ENCODE measurements around the gene CWF19L2. TPM values are rescaled to one million over a fixed set of nuclear protein-coding genes. Genes with fewer than 3 reads are reported as not detected.

Gene CWF19L2
- total RNA-seq, 1 experiment from 2014 or later = 7.0 TPM

GRCh38 chr11:107482234-107482633, 24.6 kb upstream of the CWF19L2 start:
- H3K9me3 ChIP-seq (ENCODE audit: control insufficient read depth in 1 of 2, insufficient read depth in 1 of 2, low read depth in 1 of 2, low read length in 2 of 2) = no peaks in the 10 kb centered on the region
- no peak overlapping the region for H3K27ac ChIP-seq (ENCODE audit: low read depth, low read length)
- no peak overlapping the region for H2AFZ ChIP-seq (ENCODE audit: low read depth, low read length, poor library complexity, severe bottlenecking)
- no peaks in the 10 kb centered on the region for H3K79me2 ChIP-seq (ENCODE audit: insufficient read depth, low read length)
- no peak overlapping the region for H3K4me2 ChIP-seq (ENCODE audit: low read length)
- ChIA-PET CTCF (no interaction called here), RAD21 (ENCODE audit: low non-redundant PET in 1 of 2, low total read pairs in 2 of 2, uncharacterized antibody in 2 of 2, unreplicated experiment in 2 of 2) (no interaction called here), POLR2A (no interaction called here)
- no peaks in the 10 kb centered on the region for H3K9me2 ChIP-seq (ENCODE audit: insufficient read depth)
- TF ChIP-seq, protein P1, sequence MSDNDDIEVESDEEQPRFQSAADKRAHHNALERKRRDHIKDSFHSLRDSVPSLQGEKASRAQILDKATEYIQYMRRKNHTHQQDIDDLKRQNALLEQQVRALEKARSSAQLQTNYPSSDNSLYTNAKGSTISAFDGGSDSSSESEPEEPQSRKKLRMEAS (IDR thresholded peaks at IDR 0.05) = no peak
- TF ChIP-seq EGR1 (IDR thresholded peaks at IDR 0.05; ENCODE audit: low read depth) (no peak), TCF7L2 (IDR thresholded peaks at IDR 0.05; ENCODE audit: borderline replicate concordance, extremely low read depth, insufficient read depth, insufficient read length) (no peak), YY1 (IDR thresholded peaks at IDR 0.05; ENCODE audit: extremely low read depth, insufficient replicate concordance, low read depth, low read length) (no peak), EZH2 (IDR thresholded peaks at IDR 0.05) (no peak)
- H3K9ac ChIP-seq (ENCODE audit: low read length) = no peak overlapping the region
- no peaks in the 10 kb centered on the region for H3K27me3 ChIP-seq (ENCODE audit: insufficient read depth, low read length)
- ATAC-seq (no peak), DNase-seq (ENCODE audit: low read depth, low spot score) (no peak)
- intact Hi-C loops (cut with micrococcal nuclease) = no loop called here
- no peaks in the 10 kb centered on the region for H4K20me1 ChIP-seq (ENCODE audit: insufficient read depth)
- no peaks in the 10 kb centered on the region for H3K4me1 ChIP-seq (ENCODE audit: control insufficient read depth in 1 of 2, insufficient read depth in 2 of 2, low read length in 2 of 2)
- H3K36me3 ChIP-seq (ENCODE audit: control insufficient read depth in 1 of 2, insufficient read depth in 2 of 2, low read length in 2 of 2) = no peaks in the 10 kb centered on the region
- H3K4me3 ChIP-seq (replicated peaks in 1 of 2; ENCODE audit: low read depth in 1 of 2, low read length in 2 of 2) = no peak overlapping the region
- no TSS peak for BruUV-seq (replicated peaks)

GRCh38 chr11:107478922-107479321, 21.3 kb upstream of the CWF19L2 start:
- H3K79me2 ChIP-seq (ENCODE audit: insufficient read depth, low read length) = no peaks in the 10 kb centered on the region
- H3K36me3 ChIP-seq (ENCODE audit: control insufficient read depth in 1 of 2, insufficient read depth in 2 of 2, low read length in 2 of 2) = no peaks in the 10 kb centered on the region
- ChIA-PET CTCF (no interaction called here), POLR2A (no interaction called here), RAD21 (ENCODE audit: low non-redundant PET in 1 of 2, low total read pairs in 2 of 2, uncharacterized antibody in 2 of 2, unreplicated experiment in 2 of 2) (no interaction called here)
- no peaks in the 10 kb centered on the region for H3K9me2 ChIP-seq (ENCODE audit: insufficient read depth)
- DNase-seq (ENCODE audit: low read depth, low spot score) = no peak
- peaks cover 8% of the 10 kb centered on the region; the same call in 1 of the 2 replicates for H3K27me3 ChIP-seq (ENCODE audit: insufficient read depth, low read length)
- H2AFZ ChIP-seq (ENCODE audit: low read depth, low read length, poor library complexity, severe bottlenecking) = no peak overlapping the region
- no peak for ATAC-seq
- TF ChIP-seq, protein P2, sequence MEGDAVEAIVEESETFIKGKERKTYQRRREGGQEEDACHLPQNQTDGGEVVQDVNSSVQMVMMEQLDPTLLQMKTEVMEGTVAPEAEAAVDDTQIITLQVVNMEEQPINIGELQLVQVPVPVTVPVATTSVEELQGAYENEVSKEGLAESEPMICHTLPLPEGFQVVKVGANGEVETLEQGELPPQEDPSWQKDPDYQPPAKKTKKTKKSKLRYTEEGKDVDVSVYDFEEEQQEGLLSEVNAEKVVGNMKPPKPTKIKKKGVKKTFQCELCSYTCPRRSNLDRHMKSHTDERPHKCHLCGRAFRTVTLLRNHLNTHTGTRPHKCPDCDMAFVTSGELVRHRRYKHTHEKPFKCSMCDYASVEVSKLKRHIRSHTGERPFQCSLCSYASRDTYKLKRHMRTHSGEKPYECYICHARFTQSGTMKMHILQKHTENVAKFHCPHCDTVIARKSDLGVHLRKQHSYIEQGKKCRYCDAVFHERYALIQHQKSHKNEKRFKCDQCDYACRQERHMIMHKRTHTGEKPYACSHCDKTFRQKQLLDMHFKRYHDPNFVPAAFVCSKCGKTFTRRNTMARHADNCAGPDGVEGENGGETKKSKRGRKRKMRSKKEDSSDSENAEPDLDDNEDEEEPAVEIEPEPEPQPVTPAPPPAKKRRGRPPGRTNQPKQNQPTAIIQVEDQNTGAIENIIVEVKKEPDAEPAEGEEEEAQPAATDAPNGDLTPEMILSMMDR (IDR thresholded peaks at IDR 0.05 in 2 of 3, conservative IDR thresholded peaks at IDR 0.05 in 1 of 3; ENCODE audit: borderline replicate concordance in 1 of 3, insufficient read depth in 1 of 3, low read depth in 2 of 3, low read length in 2 of 3) = no peak
- no peaks in the 10 kb centered on the region for H3K9me3 ChIP-seq (ENCODE audit: control insufficient read depth in 1 of 2, insufficient read depth in 1 of 2, low read depth in 1 of 2, low read length in 2 of 2)
- H3K27ac ChIP-seq (ENCODE audit: low read depth, low read length) = no peak overlapping the region
- H3K9ac ChIP-seq (ENCODE audit: low read length) = no peak overlapping the region
- intact Hi-C loops (cut with micrococcal nuclease) = no loop called here
- no peaks in the 10 kb centered on the region for H3K4me1 ChIP-seq (ENCODE audit: control insufficient read depth in 1 of 2, insufficient read depth in 2 of 2, low read length in 2 of 2)
- H4K20me1 ChIP-seq (ENCODE audit: insufficient read depth) = no peaks in the 10 kb centered on the region
- BruUV-seq (replicated peaks) = no TSS peak
- no peak overlapping the region for H3K4me3 ChIP-seq (replicated peaks in 1 of 2; ENCODE audit: low read depth in 1 of 2, low read length in 2 of 2)
- H3K4me2 ChIP-seq (ENCODE audit: low read length) = no peak overlapping the region

All from HCT116 (cell line).